NB4 (cell line): Measurements from ENCODE around the gene NDUFAF3.

ENCODE experiments used
- DNase-seq: peaks from one replicate; pipeline ENCODE4 v3.0.0; 2010; ENCODE audit warnings: low read depth
- H3K4me3 ChIP-seq: one replicate; pipeline ENCODE4 v1.5.1; 2011; ENCODE audit warnings: mild to moderate bottlenecking, low read depth, low read length, moderate library complexity
- MAX ChIP-seq: IDR thresholded peaks from 2 replicates; pipeline ENCODE4 v1.6.1; 2011; ENCODE audit warnings: low read depth, low read length
- MYC ChIP-seq: IDR thresholded peaks from 2 replicates; pipeline ENCODE4 v1.6.1; 2011; ENCODE audit warnings: low read depth, low read length
- POLR2A ChIP-seq: IDR thresholded peaks from 2 replicates; pipeline ENCODE4 v1.6.1; 2011; ENCODE audit warnings: mild to moderate bottlenecking; ENCODE audit not compliant: insufficient read length; ENCODE audit errors: extremely low read depth
- TF ChIP-seq, protein P1 (sequence below): IDR thresholded peaks from one replicate; pipeline ENCODE4 v1.5.1; 2012; ENCODE audit warnings: low read depth, low read length

NDUFAF3 gene

GRCh38 chr3:49034650-49035049 is 12.7 kb downstream of the NDUFAF3 start:
- TF ChIP-seq MAX (no peak), MYC (no peak)
- no peak overlapping the region for H3K4me3 ChIP-seq
- DNase-seq, result no peak

GRCh38 chr3:49035281-49035680 is 13.4 kb downstream of the NDUFAF3 start:
- no peak for TF ChIP-seq MYC
- TF ChIP-seq, protein P1, sequence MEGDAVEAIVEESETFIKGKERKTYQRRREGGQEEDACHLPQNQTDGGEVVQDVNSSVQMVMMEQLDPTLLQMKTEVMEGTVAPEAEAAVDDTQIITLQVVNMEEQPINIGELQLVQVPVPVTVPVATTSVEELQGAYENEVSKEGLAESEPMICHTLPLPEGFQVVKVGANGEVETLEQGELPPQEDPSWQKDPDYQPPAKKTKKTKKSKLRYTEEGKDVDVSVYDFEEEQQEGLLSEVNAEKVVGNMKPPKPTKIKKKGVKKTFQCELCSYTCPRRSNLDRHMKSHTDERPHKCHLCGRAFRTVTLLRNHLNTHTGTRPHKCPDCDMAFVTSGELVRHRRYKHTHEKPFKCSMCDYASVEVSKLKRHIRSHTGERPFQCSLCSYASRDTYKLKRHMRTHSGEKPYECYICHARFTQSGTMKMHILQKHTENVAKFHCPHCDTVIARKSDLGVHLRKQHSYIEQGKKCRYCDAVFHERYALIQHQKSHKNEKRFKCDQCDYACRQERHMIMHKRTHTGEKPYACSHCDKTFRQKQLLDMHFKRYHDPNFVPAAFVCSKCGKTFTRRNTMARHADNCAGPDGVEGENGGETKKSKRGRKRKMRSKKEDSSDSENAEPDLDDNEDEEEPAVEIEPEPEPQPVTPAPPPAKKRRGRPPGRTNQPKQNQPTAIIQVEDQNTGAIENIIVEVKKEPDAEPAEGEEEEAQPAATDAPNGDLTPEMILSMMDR, result no peak
- TF ChIP-seq MAX, result no peak
- TF ChIP-seq POLR2A, result no peak
- DNase-seq, result no peak
- no peak overlapping the region for H3K4me3 ChIP-seq

GRCh38 chr3:49053543-49053942 is 31.6 kb downstream of the NDUFAF3 start:
- no peak for DNase-seq
- H3K4me3 ChIP-seq, result no peak overlapping the region
- TF ChIP-seq MAX (no peak), MYC (no peak), POLR2A (no peak)
- TF ChIP-seq, protein P1, result no peak

GRCh38 chr3:49054344-49054862 is 32.5 kb downstream of the NDUFAF3 start:
- DNase-seq, result no peak
- H3K4me3 ChIP-seq, result no peak overlapping the region
- no peak for TF ChIP-seq POLR2A
- no peak for TF ChIP-seq MYC
- TF ChIP-seq, protein P1, result no peak
- TF ChIP-seq MAX, result no peak

DNA sequence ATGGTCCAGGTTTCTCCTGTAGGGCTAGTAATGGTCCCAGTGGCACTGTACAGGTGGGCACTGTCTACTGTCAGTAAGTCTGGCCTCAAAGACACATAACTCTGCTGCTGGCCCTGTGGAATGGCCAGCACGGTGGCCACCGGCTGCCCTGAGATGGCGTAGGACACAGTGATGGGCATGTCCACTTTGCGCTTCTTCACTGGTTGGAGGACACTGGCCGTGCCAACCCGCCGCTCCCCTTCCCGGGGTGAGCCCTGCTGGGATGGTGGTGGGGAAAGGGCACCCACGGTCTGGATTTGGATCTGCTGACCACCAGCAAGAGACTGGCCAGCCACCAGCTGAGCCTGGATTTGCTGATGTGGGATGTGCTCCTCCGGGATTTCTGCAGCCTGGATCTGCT is 35.3 kb downstream of the NDUFAF3 start:
- TF ChIP-seq POLR2A (no peak), MYC (no peak), MAX (no peak)
- TF ChIP-seq, protein P1, result no peak
- no peak overlapping the region for H3K4me3 ChIP-seq
- DNase-seq, result no peak

GRCh38 chr3:49058011-49058410 is 36.1 kb downstream of the NDUFAF3 start:
- no peak overlapping the region for H3K4me3 ChIP-seq
- no peak for TF ChIP-seq POLR2A
- no peak for DNase-seq
